Measurements from ENCODE around the gene SMPDL3A. TPM values are rescaled to one million over a fixed set of nuclear protein-coding genes. Genes with fewer than 3 reads are reported as not detected.
A peak's percentile ranks its signal among the peaks of the same experiment; 100 is the strongest.

SMPDL3A gene
- total RNA-seq, 1 experiment from 2014 or later: 2.1 TPM

DNA sequence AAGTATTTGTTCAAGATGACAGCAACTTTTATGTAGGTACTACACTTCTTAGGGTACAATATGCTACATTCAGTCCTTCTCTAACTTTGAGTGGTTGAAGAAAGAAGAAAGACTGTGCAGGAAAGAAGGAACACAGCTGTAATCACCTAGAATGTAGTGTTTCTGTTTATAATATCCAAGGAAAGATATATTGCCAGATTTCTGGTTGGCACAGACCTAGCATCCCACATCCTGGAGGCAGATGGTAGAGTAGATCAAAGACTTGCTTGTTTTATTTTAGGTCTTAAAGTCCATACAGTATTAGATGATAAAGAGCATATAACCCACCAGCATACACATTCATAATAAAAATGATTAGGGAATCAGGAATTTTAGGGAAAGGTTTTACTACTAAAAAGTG is 22.8 kb upstream of the SMPDL3A start:
- Histone ChIP-seq H3K27me3 (0 out of 2 replicates have a peak, but pooled peaks cover 2% of the 10 kb centered on the region), H3K36me3 (no peaks in the 10 kb centered on the region), H3K9me3 (no peaks in the 10 kb centered on the region), H3K4me3 (no peak overlapping the region)
- no peak for DNase-seq

DNA sequence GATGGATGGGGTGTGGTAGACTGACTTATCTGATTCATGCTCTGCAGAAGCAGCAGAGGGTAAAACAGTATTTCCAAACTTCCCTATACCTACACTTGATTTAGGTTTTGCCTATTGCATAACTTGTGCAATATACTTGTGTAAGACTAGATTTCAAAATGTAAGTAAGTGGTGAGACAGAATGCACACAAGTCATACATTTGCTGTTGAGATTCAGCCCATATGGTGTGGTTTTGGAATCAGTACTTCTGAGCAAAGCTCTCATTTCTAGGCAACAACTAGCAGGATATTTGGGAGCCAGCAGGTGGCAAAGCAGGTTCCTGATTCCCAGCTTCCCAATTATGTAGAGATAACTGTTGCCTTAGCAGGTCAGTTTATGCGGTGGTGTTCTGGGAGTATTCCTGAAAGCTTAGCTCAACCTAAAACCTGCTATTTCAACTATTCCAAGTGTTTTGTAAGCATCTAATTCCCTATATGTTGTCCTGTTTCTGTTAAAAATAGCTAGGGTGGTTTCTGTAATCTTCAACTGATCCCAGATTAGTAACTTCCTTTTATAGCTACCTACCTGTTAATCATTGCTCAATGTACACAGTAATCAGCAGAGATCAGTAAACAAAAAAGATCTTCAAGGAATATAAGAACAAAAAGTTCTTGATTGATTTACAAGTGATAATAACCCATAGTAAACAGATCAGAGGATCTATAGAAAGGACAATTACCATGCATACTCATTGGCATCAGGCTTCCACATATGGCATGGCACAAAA is 18.0 kb upstream of the SMPDL3A start:
- no peak for DNase-seq
- Histone ChIP-seq H3K4me3 (no peak overlapping the region), H3K9me3 (no peaks in the 10 kb centered on the region), H3K27me3 (0 out of 2 replicates have a peak, but pooled peaks cover 2% of the 10 kb centered on the region), H3K36me3 (no peaks in the 10 kb centered on the region)

DNA sequence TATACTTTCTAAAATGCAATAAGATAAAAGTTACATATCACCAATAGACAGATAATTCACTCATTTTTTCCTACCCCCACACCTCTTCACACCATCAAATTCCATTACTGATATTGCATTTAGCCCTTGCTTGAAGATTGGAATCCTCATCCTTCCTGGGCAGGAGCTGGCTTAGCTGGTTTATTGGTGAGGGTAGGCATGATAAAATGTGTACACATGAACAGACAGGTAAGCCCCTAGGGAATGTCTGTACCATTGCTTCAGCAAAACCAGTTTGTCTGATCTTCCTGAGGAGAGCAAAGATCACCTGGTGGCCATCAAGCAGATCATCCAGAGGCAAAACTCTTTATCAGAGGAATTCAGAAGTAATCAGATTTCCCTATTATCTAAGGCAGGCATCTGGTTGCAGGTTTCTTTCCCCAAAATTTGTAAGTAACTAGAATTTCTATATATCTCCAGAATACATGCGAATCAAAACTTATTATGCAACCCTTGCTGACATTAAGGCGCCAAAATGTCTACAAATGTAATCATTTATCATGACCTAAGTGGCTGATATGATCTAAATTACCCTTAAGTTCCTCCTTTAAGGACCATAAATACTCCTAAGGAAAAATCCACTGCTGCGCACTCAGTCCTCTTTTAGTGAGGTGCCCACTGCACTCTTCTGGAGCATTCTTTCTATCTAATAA is 16.2 kb upstream of the SMPDL3A start:
- H3K9me3 ChIP-seq: no peaks in the 10 kb centered on the region

DNA sequence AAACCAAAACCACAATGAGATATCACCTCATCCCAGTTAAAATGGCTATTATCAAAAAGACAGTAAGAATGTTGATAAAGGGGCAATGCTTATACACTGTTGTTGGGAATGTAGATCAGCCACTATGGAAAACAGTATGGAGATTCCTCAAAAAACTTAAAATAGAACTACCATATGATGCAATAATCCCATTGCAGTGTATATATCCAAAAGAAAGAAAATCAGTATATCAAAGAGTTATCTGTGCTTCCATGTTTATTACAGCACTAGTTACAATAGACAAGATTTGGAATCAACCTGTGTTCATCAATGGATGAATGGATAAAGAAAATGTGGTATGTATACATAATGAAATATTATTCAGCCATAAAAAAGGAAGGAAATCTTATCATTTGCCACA is 13.1 kb upstream of the SMPDL3A start:
- H3K36me3 ChIP-seq: no peaks in the 10 kb centered on the region
- H3K9me3 ChIP-seq: no peaks in the 10 kb centered on the region
- peaks cover 4% of the 10 kb centered on the region for H3K27me3 ChIP-seq

More for the DNA sequence above, 16.2 kb upstream of the SMPDL3A start:
- 0 out of 2 replicates have a peak, but pooled peaks cover 2% of the 10 kb centered on the region for H3K27me3 ChIP-seq
- H3K36me3 ChIP-seq: no peaks in the 10 kb centered on the region
- no peak overlapping the region for H3K4me3 ChIP-seq
- no peak for DNase-seq

DNA sequence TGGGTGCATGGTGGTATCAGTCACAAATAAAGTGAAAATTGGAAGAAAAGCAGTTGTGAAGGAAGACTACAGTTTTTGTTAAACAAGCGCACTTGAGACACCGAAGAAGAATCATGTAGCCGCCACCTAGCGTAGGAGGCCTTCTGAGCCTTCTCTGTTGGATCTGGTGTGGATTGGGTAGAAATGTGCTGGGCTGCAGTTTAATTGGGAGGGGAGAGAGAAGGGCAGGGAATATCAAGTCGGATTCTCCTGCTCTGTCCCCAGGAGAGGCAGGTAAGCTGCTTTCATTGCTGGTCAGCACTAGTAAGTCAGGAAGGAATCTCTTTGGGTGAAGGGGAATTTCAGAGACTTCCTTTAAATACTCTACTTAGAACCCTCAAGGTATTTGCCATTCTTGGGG is 10.8 kb upstream of the SMPDL3A start:
- no peaks in the 10 kb centered on the region for H3K36me3 ChIP-seq
- no peaks in the 10 kb centered on the region for H3K9me3 ChIP-seq
- H3K4me3 ChIP-seq: no peak overlapping the region
- H3K27me3 ChIP-seq: peaks cover 8% of the 10 kb centered on the region
- DNase-seq: no peak

More for the DNA sequence above, 13.1 kb upstream of the SMPDL3A start:
- no peak for DNase-seq
- no peak overlapping the region for H3K4me3 ChIP-seq

DNA sequence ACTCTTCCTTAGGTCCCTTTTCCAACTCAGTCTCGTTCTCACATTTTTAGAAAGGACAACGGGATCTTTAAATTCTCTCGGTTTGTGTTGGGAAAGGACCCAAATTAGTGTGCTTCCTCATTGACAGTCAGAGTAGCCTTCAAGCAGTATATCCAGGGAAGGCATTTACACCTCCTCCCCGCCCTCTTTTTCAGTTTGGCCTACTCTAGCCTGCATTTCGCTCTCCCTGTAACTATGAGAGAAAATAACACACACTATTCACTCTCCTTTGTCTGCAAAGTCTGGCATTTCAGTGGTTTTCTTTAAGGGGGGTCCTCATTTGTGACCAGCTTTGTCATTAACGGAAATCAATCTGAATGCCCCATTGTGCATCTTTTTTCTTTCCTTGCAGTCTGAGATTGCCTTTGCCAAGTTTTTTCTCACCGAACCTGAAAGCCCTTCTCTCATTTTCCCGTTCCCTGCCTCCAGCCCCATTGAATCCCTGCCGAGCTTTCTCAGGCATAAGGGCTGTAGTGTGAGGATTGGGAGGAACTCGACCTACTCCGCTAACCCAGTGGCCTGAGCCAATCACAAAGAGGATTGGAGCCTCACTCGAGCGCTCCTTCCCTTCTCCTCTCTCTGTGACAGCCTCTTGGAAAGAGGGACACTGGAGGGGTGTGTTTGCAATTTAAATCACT is 9.9 kb upstream of the SMPDL3A start:
- no peaks in the 10 kb centered on the region for H3K36me3 ChIP-seq
- DNase-seq: no peak
- H3K4me3 ChIP-seq: no peak overlapping the region
- no peaks in the 10 kb centered on the region for H3K9me3 ChIP-seq
- H3K27me3 ChIP-seq: peaks cover 11% of the 10 kb centered on the region

DNA sequence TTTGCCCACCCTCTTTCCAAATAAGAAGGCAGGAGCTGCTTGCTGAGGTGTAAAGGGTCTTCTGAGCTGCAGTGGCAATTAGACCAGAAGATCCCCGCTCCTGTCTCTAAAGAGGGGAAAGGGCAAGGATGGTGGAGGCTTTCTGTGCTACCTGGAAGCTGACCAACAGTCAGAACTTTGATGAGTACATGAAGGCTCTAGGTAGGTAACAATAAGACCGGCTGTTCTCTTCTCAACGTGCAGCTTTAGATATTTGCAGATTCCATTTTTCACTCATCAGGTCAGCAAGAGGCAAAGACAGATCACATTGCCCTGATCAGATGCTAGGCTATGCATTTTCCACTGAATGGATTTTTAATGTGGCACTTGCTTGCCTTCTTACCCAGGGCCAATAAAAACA is 9.4 kb upstream of the SMPDL3A start, which contains the start of gene FABP7:
FABP7 (plus strand) TSS at position 50 of the 400 bp plus-strand sequence; CDS start at position 129, 79 bp downstream.
- Histone ChIP-seq H3K4me3 (no peak within 1 kb of the TSS), H3K27me3 (peaks cover 11% of the 10 kb centered on the region), H3K36me3 (no peaks in the 10 kb centered on the region), H3K9me3 (no peaks in the 10 kb centered on the region)
- DNase-seq: no peak

DNA sequence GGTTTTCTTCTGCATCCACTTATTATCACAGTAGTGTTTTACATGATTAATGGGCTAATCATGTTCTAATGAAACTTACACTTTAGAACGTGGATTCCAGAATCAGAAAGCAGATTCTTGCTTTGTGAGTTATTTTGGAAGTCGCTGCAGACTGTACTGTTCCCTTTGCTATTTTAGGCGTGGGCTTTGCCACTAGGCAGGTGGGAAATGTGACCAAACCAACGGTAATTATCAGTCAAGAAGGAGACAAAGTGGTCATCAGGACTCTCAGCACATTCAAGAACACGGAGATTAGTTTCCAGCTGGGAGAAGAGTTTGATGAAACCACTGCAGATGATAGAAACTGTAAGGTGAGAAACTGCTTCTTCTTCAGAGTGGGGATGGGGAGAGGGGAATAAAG is 8.9 kb upstream of the SMPDL3A start:
- peaks cover 12% of the 10 kb centered on the region for H3K27me3 ChIP-seq
- no peaks in the 10 kb centered on the region for H3K36me3 ChIP-seq
- no peak overlapping the region for H3K4me3 ChIP-seq
- DNase-seq: no peak
- H3K9me3 ChIP-seq: no peaks in the 10 kb centered on the region

DNA sequence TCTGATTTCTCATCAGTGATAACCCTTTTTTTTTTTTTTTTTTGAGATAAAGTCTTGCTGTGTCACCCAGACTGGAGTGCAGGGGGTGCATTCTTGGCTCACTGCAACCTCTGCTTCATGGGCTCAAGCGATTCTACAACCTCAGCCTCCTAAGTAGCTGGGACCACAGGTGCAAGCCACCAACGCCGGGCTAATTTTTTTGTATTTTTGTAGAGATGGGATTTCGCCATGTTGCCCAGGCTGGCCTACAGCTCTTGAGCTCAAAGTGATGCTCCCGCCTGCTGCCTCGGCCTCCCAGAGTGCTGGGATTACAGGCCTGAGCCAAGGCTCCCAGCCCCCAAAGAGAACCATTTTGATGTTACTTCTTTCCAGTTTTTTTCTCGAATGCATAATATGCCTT is 7.3 kb upstream of the SMPDL3A start:
- Histone ChIP-seq H3K4me3 (no peak overlapping the region), H3K9me3 (no peaks in the 10 kb centered on the region), H3K36me3 (no peaks in the 10 kb centered on the region), H3K27me3 (peaks cover 13% of the 10 kb centered on the region)
- no peak for DNase-seq

DNA sequence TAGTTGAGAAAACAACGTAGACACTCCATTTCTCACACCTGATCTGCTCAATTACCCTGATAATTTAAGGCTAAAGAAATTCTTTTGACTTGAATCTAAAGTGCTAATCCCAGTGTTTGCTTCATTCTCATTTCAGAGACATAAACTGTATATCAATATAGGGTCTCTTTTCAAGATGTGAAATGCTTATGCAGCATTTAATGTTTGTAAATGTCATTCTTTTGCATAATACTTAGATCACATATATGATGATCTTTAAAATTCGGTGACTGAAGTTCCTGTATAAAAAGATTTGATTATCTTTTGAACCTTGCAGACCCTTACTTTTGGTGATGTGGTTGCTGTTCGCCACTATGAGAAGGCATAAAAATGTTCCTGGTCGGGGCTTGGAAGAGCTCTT is 5.7 kb upstream of the SMPDL3A start:
- no peak for DNase-seq
- Histone ChIP-seq H3K36me3 (no peaks in the 10 kb centered on the region), H3K4me3 (no peak overlapping the region), H3K9me3 (no peaks in the 10 kb centered on the region), H3K27me3 (peaks cover 13% of the 10 kb centered on the region)

DNA sequence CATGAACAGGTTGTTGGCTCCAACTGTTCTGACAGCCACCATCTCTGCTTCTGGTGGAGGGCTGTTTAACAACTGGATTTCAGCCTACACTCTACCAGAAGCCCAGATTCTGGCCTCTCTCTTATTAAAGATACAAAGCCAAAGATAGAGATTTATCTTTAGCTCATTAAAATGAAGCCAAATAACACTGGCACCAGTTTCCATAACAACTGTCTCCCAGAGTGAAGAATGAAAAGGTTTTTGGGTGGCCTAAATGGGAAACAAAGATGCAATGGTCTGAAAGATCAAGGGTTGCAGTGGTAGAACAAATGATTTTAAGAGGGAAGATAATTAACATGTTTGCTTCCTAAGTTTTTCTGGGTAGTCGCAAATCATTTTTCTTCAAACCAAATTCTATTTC is 3.2 kb upstream of the SMPDL3A start:
- no peaks in the 10 kb centered on the region for H3K36me3 ChIP-seq
- no peak overlapping the region for H3K4me3 ChIP-seq
- H3K27me3 ChIP-seq: peaks cover 9% of the 10 kb centered on the region
- no peaks in the 10 kb centered on the region for H3K9me3 ChIP-seq
- no peak for DNase-seq

DNA sequence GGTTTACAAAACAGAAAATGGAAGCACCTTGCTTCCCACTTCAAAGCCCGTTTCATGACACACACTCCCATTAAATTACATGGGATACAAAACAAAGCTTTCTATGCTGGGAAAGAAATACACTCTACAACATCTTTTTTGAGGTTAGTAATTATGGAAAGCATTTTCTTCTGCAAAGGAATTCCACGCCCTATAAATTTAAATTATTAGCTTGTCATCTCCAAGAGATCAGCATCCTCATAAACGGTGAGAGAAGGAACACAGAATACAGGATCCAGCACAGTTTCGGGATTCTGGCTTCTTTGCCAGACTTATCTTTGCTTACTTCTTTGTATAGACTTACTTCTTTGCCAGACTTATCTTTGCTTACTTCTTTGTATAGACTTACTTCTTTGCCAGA is 1.3 kb upstream of the SMPDL3A start:
- H3K36me3 ChIP-seq: no peaks in the 10 kb centered on the region

DNA sequence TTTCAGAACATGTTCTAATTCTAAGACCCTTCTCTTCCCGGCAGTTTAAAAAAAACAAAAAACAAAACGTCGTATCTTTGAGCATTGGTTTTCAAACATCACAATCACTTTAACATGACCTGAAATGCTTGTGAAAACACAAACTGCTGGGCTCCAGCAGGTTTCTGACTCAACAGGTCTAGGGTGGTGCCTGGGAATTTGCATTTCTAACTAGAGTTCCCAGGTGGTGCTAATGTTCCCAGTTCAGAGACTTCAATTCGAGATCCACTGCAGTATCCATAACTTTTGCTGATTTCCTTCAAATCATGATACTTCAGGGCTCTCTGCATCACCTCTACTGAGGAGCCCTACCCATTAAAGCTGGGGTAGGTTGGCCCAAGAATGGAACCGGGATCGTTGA is 850 bp upstream of the SMPDL3A start:
- no peak overlapping the region for H3K4me3 ChIP-seq

More for the DNA sequence above, 1.3 kb upstream of the SMPDL3A start:
- no peak for DNase-seq
- no peaks in the 10 kb centered on the region for H3K9me3 ChIP-seq
- no peak overlapping the region for H3K4me3 ChIP-seq
- H3K27me3 ChIP-seq: peaks cover 8% of the 10 kb centered on the region

DNA sequence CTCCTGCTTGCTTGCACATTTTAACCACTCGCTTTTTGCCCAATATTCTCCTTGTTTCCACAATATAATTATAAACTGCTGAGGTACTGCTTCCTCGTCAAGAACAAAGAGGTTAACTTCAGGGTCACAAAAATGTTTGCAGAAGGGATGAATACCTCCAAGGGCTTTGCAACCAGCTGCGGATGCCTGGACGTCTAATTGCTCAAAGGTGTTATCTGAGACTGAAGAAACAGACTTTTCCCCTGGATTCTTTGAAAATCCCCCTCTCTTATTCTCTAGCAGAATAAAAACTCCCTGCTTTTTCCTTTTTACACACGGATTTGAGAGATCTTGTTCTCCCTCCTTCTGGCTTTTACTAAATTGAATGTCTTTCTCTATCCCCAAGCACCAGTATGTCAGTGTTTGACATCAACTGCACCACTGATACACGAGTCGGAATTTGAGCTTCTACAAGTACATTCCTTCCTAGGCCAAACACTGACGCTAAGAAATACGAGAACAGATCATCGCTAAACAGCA is 336 bp upstream of the SMPDL3A start:
- Histone ChIP-seq H3K27me3 (0 out of 2 replicates have a peak, but pooled peaks cover 2% of the 10 kb centered on the region), H3K4me3 (peak overlapping the region; percentile 76), H3K9me3 (no peaks in the 10 kb centered on the region), H3K36me3 (no peaks in the 10 kb centered on the region)
- no peak for DNase-seq

More for the DNA sequence above, 850 bp upstream of the SMPDL3A start:
- no peak for DNase-seq
- Histone ChIP-seq H3K9me3 (no peaks in the 10 kb centered on the region), H3K27me3 (peaks cover 5% of the 10 kb centered on the region; the same call in 1 of the 2 replicates), H3K36me3 (no peaks in the 10 kb centered on the region)

DNA sequence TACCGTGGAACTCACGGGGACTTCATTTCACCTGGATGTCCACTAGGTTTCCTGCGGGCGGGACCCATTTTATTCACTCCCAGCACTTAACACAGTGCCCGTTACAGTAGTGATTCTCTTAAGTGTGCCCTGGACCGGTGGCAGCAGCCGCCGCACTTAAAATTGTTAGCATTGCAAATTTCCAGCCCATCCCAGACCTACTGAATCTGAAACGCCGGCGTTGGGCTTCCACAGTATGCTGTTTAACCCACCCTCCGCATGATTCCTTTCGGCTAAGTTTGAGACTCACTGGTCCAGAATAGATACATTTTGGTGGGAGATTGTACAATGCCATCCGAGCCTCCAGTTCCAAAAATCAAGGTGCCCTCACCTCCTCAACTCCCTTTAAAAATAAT is 967 bp downstream of the SMPDL3A start:
- H3K4me3 ChIP-seq: peak overlapping the region; percentile 76
- 0 out of 2 replicates have a peak, but pooled peaks cover 2% of the 10 kb centered on the region for H3K27me3 ChIP-seq
- no peaks in the 10 kb centered on the region for H3K36me3 ChIP-seq
- no peaks in the 10 kb centered on the region for H3K9me3 ChIP-seq
- DNase-seq: no peak

DNA sequence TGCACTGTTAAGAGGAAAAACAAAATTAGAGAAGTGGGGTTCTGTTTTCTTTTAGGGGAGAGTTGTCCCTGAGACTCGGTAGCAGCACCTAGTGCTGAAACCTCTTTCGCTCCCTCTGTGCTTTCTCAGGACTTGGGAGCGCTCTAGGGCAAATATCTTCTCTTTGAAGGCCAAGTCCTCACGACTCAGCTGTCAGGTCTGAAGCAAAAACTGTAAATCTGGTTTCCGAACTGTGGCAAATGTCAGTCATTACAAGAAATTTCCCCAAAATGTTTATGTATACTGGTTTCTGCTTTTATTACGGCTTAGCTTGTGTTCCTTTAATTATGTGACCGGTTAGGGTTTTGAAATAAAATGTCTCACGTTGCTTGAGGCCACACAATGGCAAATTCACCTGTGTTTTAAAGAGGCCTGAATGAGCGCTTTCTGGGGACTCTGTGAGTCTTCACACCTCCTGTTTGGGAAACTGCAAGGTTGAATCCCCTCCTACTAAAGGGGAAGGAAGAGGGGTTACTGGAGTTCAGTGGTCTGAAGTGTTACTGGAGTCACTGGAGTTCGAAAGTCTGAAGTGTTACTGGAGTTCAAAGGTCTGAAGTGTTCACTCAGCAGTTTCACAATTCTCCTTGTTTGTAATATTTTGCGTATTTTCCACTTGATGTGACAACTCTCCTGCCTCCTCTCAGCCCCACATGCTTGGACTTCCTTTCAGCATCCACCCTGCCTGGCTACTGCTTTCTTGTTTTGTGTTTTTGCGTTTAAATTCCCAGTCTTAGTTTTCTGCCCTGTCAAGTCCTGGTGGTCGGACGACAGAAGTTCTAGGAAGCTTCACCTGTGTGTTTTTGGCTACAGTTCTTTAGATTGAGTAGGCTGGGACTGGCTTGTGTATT is 1.6 kb downstream of the SMPDL3A start:
- H3K27me3 ChIP-seq: no peaks in the 10 kb centered on the region
- no peaks in the 10 kb centered on the region for H3K36me3 ChIP-seq
- no peak for DNase-seq

More for the DNA sequence above, 1.6 kb downstream of the SMPDL3A start:
- peak overlapping the region; percentile 76 for H3K4me3 ChIP-seq
- H3K9me3 ChIP-seq: no peaks in the 10 kb centered on the region

Data from MG63 (cell line).